T-helper 9 cell (primary cell): ENCODE measurements around the gene SLC6A9.

Experiments used
- DNase-seq: peaks from one replicate; pipeline ENCODE4 v3.0.0-alpha.2; 2020

The SLC6A9 gene

DNA sequence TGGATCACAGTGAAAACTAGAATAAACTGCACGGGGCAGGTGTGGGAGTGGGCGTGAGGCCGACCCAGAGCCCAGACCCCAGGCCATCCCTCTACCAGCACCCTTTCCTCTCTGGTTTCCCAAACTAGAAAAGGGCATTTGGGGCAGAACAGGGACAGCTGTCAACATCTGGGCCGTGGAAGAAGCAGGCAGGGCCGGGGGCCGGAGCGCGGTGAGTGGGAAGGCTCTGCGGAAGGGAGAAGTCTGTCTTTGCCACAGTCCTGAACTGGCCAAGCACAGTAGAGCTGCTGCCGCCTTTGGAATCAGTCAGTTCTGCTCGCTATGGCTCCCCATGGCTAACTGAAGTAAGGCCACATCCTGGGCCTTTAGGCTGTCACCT lies 33.3 kb downstream of the SLC6A9 start:
- DNase-seq = no peak

DNA sequence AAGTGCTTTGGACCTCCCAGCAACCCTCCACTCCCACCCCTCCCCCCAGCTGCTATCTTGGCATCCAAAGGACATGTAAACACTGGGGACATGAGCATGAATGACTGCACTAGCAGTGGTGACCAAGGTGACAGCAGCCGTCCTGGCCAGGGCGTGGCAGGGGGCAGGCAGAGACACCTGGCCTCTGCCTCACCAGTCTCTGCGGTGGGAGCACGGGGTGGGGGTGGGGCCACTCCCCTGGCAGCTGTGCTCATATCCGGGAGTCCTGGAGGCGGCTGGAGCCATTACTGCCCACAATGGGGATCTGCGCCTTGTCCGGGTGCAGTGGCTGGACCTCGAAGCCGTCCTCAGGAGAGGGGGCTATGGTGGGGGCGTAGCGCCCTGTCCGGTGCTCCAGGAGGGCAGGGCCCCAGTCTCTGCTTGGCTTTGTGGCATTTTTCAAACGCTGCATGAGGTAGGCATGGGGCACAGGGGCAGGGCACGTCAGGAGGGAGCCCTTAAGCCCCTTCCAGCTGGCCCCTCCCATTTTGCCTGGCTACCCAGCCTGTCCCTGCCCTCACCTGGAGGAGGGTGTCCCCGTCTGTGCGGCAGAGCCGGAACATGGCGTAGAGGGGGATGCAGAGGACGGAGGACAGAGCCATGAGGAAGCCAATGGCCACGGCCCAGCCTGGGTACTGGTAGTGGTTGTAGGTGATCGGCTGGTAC lies 33.8 kb downstream of the SLC6A9 start:
- DNase-seq = no peak

DNA sequence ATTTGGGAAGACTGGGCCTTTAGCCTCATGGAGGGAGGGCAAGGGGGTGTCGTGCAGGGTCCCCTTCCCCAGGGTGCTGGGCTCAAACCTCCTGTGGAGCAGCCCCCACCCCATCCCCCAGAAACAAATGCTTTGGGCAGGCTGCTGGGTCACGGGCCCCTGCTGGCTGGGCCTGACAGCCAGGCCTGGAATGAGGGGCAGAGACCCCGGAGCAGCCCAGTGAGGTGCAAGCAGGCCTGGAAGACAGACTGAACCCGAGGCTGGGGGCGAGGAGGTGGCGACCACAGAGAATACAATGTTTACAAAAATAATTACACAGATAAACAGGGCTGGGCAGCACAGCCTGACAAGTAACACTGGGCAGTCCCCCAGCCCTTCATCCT lies 34.5 kb downstream of the SLC6A9 start:
- no peak for DNase-seq

DNA sequence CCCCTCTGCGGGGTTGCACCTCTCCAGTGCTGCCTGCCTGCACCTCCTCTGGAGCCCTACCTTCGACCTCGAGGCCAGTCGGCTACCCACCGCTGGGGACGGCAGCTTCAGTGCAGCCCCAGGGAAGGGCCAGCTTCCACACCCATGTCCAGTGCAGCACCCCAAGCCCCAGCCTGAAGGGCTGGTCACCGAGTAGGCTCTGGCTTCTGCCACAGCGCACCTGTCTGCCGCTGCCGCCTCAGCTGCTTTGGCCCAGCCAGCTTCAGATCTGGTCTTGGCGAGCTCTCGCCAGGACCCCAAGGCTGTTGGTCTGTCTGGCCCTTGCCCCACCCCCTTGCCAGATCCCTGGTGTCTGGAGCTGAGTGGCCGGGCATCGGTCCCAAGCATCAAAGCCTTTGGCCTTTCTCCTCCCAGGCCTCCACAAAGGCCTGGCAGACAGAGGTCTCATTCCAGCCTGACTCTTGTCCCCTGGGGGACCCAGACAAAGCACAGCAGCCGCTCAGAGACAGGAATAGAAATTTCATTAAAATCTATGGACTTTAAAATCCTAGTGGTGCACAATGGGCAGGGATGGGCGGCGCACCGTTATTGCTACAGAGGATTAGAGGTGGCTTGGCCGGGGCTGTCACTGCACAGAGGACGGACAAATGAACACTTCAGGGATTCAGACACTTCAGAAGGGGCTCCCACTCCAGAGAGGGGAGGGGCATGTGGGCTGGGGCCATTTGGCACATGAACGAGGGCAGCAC lies 35.1 kb downstream of the SLC6A9 start:
- DNase-seq = no peak

DNA sequence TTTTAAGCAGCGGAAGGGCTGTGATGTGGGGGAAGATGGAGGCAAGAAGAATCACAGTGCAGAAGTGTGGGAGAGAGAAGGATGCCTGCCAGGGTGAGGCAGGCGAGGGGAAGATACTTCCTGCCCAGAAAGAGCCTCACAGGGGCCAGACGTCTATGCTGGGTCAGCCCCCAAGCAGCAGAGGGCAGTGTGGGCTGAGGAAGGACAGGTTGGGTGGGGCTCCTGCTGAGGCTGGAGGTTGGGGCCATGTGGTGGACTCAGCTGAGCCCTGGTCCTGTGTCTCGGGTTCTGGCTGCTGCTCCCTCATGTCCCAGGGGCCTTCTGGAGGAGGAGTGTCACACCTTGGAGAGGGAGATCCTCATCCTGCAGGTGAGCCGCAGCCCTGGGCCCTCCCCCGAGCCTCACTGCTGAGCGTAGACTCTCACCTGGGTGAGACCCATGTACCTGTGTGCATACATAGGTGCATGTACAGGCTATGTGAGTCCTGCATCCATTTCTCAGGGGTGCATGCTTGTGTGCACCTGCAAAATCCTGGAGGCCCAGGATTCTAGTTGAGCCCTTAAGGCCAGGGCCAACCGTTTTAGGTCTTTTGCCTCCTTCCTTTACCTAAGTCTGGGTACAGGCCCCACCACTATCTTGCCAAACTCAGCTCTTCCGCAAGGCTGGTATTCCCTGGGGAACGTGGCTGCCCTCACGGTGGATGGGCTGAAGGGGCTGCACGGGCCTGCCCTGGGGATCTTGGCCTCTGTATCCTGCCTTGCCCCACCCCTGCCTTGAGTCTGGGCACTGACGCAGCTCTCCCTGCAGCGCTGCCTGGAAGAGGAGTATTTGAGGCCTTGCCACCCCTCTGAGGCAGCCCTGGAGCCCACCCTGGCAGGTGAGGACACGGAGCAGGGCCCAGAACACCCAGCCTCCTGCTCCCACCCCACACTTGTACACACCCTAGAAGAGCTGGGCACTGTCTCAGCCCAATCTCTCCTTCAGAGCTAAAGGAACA lies 36.2 kb downstream of the SLC6A9 start:
- DNase-seq = no peak

DNA sequence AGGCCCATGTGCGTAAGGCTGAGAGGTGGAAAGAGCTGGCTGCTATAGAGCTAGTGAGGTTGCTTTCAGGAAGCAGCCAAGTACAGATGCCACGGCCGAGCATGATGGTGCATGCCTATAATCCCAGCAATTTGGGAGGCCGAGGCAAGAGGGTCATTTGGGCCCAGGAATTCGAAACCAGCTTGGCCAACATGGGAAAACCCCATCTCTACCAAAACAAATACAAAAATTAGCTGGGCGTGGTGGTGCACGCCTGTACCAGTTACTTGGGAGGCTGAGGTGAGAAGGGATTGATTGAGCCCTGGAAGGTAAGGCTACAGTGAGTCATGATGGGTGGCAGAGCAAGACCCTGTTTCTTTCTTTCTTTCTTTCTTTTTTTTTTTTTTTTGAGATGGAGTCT lies 37.2 kb downstream of the SLC6A9 start:
- no peak for DNase-seq

DNA sequence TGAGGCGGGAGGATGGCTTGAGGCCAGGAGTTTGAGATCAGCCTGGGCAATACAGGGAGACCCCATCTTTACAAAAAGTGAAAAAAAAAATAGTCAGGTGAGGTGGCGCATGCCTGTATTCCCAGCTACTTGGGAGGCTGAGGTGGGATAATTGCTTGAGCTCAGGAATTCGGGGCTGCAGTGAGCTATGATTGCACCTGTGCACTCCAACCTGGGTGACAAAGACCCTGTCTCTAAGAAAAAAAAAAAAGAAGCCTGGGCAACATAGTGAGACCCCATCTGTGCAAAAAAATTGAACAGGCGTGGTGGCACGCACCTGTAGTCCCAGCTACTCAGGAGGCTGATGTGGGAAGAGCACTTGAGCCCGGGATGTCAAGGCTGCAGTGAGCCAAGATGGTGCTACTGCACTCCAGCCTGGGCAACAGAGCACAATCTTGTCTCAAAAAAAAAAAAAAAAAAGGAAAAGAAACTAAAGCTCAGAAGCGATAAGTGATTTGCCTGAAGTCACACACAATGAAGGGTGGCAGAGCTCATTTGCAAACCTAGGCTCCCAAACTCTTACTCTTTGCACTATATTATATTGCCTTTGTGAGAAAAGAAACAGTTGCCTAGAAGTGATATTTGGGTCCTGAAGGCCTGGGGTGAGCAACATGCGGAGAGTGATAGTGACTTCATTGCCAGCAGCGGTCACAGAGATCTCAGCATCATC lies 37.9 kb downstream of the SLC6A9 start:
- DNase-seq = no peak

DNA sequence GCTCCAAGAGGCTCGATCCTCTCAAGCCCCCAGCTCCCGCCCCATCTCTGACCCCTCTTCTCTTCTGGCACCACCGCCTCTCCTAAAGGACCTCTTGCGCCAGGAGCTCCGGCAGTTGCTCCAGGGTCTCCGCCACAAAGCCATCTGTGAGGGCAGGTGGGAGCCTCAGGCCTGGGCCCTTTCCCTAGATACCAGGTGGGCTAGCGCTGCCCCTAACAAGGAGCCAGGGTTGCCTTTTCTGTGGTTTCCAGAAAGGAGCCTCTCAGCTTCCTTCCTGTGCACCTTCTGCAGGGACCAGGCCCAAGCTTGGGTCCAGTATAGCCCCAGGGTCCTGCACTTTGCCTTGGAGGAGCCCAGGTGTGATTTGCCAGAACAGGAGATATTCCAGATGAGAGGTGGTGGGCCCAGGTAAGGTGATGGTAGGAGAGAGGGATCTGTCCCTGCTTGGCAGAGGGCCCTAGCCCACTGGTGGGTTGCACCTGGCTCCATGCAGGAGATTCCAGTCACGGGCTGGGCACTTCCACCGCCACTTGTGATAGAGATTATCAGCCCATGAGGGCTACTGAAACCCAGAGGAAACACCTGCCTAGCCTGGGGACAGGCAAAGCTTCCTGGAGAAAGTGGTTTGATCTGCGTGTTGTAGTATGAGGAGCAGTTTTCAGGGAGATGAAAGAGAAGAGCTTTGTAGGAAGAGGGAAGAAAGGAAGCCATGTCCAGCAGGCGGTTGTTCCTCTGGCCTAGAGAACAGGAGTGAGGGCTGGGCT lies 38.8 kb downstream of the SLC6A9 start:
- no peak for DNase-seq

DNA sequence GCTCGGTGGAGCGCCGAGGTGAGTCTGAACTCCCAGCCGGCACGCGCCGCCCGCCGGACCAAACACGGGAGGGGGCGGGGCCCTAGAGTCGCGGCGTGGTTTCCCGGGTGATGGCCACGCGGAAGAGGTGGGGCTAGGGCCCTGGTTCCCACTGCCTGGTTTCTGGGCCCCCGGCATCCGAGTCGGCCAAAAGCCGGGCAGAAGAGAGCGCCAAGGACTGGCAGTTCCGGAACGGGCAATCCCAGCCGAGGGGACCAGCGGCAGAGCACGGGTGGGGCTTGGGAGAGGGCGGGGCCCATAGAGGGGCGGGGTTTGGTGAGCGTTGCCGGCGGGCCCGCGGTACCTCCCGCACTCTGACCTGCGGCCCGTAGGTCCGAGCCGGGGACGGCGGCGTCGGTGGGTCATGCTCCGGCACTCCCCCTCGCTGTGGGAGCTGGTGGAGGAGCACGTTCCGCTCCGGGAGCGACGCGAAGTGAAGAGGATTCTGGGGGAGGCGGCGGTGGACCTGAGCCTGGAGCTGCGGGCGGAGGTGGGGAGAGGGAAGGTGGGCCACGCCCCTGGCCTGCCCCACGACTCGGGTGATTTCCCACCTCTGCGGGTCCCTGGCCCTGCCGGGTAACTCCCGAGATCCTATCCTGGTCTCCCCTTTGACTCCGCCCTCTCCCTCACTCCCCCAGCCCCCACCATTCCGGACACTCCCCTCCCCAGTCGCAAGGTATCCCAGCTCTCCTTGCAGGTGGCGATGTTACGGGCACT lies 39.6 kb downstream of the SLC6A9 start, which contains the start of gene CCDC24:
Gene CCDC24 (plus strand): TSS at position 124 of the 756 bp plus-strand sequence. CDS start 280 bp downstream, at position 404.
- peak; percentile 71 for DNase-seq

DNA sequence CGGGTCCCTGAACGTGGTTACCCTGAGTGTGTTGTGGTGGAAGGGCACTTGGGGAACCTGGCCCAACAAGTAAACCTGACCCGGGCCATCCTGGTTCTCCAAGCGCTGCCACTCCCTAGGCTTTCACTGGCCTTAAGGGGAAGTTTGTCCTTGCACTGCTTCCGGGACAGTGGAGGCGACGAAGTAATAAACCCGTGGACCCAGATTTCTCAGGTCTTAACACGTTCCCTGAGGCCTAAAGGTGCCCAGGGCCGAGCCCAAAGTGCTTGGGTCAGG lies 40.1 kb downstream of the SLC6A9 start:
- no peak for DNase-seq

DNA sequence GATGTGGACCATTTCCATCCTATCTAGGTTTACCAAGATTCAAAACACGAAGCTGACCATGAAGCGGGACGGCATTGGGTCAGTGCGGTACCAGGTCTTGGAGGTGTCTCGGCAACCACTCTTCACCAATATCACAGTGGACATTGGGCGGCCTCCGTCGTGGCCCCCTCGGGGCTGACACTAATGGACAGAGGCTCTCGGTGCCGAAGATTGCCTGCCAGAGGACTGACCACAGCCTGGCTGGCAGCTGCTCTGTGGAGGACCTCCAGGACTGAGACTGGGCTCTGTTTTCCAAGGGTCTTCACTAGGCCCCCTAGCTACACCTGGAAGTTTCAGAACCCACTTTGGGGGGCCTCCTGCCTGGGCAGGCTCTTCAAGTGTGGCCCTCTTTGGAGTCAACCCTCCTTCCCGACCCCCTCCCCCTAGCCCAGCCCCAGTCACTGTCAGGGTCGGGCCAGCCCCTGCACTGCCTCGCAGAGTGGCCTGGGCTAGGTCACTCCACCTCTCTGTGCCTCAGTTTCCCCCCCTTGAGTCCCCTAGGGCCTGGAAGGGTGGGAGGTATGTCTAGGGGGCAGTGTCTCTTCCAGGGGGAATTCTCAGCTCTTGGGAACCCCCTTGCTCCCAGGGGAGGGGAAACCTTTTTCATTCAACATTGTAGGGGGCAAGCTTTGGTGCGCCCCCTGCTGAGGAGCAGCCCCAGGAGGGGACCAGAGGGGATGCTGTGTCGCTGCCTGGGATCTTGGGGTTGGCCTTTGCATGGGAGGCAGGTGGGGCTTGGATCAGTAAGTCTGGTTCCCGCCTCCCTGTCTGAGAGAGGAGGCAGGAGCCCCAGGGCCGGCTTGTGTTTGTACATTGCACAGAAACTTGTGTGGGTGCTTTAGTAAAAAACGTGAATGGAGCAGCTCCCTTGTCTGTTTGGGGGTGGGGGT lies 40.7 kb downstream of the SLC6A9 start:
- no peak for DNase-seq

DNA sequence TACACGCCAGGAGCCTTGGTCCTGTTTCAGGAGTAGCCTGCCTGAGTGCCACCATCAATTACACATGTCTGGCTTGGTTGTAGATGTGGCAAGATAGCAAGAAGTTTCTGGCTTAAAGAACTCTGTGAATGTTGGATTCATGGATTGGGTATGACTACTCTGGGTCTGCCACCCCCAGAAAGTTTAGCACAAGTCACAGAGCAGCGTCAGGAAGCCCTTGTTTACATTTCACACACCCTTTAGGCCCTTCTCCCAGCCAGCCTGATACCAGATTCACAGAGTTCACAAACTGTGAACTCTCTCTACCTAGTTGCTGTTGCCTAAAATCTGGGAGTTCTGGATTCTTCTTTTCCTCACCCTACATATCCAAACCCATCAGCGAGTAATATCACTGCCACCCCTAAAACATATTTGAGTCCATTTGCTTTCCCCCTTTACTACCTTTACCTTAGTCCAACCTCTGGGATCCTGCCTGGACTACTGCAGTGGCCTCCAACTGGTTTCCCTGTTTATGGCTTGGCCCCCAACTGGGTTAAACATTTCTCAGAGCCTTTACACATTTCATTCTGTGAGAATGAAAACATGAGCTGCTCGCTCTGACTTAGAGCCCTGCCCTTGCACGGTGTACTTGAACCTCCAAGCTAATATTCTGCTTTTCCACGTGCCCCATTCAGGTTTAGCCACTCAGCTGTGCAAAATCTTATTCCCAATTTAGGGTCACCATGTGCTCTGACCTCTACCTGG lies 43.9 kb downstream of the SLC6A9 start:
- DNase-seq = no peak

DNA sequence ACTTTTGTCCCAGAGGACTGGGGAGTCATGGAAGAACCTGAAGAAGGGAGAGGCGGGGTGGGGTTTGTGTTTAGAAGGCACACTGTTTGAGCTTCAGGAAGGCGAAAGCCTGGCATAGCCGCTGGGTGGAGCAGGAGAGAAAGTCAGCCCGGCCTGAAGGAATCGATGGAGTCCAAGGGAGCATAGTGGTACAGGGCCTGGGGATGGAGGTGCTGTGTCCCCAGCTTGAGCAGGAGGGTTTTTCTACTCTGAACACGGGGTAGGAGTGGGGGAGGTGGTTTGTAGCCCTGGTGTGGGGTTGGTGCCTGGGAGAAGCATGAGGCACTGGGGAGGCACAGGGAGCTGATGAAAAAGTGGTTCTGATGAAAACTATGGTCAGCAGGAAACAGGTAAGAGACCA lies 44.5 kb downstream of the SLC6A9 start:
- no peak for DNase-seq

DNA sequence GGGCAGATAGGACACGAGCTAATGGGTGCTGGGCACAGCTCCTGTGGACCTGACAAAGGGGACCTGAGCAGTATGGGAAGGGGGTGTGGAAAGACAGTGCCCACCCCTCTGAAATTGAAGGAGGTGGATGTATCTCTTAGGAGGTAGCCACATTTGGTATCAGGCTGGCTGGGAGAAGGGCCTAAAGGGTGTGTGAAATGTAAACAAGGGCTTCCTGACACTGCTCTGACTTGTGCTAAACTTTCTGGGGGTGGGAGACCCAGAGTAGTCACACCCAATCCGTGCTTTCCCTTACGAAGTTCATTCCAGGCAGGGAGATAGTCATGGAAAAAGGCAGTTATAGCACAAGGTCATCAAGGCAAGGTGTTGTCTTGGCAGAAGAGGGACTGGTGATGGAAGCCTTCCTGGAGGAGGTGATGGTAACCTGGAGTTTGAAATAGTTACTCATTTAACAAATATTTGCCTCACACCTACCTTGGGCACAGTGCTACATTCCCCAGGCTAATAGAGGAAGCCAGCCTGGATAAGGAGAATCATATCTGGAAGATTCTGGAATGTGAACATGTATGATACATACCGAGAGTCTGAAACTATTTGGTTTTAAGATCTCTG lies 45.2 kb downstream of the SLC6A9 start:
- DNase-seq = no peak

DNA sequence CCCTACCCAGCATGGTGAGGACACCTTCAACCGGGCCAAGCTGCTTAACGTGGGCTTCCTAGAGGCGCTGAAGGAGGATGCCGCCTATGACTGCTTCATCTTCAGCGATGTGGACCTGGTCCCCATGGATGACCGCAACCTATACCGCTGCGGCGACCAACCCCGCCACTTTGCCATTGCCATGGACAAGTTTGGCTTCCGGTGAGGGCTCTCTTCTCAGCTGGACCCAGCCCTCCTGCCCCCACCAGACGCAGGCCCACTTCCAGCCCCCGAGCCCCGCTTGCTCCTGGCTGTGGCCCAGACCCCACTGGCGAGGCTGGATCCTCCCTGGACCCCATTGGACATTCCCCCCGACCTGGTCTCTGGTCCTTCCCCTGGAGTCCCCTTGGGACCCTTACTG lies 46.4 kb downstream of the SLC6A9 start:
- DNase-seq = no peak

DNA sequence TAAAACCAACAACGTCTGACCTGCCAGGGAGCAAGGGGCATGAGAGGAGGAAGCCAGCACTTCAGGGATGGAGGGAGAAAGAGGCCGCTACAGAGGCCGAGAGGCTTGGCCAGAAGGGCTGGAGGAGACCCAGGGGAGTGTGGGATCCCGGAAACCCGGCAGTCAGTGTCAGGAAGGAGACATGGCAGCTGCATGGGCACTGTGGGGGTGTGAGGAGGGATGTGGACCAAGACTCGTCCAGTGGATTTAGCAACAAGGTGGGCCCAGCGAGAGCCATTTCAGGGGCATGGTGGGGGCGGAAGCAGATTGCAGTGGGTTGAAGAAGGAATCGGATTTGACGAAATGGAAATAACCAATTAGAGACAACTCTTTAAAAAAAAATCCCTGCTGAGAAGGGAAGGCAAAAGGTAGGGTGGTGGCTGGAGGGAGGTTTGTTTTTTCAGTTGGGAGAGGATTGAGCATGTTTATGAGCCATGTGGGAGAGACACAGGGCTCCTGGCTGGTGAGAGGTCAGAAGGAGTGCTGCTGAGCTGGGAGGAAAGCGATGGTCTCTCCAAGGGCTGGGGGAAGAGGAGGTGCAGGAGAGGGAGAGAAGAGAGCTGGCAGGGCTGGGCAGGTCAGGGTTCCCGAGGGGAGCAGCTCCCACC lies 47.9 kb downstream of the SLC6A9 start:
- DNase-seq = no peak

DNA sequence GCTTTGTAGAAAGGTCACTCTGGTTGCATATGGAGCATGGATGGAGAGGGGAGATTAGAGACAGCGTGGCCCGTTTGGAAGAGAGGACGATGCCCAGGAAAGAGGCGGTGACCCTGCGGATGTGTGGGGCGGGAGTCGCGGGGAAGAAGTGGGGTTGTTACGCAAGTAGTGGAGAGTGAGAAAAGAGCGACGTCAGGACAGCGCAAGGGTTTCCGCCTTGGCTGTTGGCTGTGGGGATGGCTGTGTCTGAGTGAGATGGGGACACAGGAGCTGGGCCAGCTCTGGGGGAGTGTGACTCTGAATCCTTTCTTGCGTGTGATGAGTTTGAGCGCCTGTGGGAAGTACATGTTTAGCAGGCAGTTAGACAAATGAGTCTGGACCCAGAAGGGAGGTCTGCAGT lies 48.5 kb downstream of the SLC6A9 start:
- no peak for DNase-seq

DNA sequence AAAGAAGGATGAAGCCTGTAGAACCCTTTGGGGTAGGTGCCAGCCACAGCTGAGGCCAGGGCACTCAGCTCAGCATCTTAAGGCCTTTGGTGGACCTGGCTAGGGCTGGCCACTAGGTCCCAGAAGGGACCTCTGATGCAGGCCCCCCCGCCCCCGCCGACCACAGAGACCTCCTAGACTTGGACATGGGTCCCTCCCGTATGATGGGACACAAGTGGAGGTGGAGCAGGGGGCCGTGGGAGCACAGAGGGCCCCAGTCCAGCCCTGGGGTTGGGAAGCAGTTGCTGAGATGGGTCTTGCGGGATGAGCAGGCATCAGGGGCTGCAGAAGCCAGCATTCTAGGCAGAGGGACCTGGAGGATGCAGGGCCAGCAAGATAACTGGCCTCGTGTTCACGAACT lies 49.0 kb downstream of the SLC6A9 start:
- DNase-seq = no peak
